ENCODE results near the gene MYBBP1A.

The MYBBP1A gene

GRCh38 chr17:4490109-4490591, 65.0 kb downstream of the MYBBP1A start:
- DNase-seq (ENCODE audit: low spot score), result no peak
- in situ Hi-C loops (cut with MboI; ENCODE audit: low pct_unique_long_range_greater_than_20kb, low sequenced_read_pairs, unreplicated experiment), result no loop called here
- no peak for TF ChIP-seq CTCF (IDR thresholded peaks at IDR 0.05; ENCODE audit: extremely low read depth, insufficient read depth, missing control alignments)

- TF ChIP-seq CTCF (IDR thresholded peaks at IDR 0.05; ENCODE audit: extremely low read depth, insufficient read depth, missing control alignments), result no peak
- in situ Hi-C loops (cut with MboI; ENCODE audit: low pct_unique_long_range_greater_than_20kb, low sequenced_read_pairs, unreplicated experiment), result no loop called here
- DNase-seq (ENCODE audit: low spot score), result no peak
These were observed 66.1 kb downstream of the MYBBP1A start for GRCh38 chr17:4488989-4489595.
